Mesendoderm (in vitro differentiated cells): ENCODE data around the gene SEMA7A.

Experiments used
- DNase-seq: peaks from one replicate; pipeline ENCODE4 v3.0.0; 2013
- H2AK5ac ChIP-seq: 2 replicates; pipeline ENCODE4 v1.6.1; 2013; ENCODE audit warnings: low read length, inconsistent platforms
- H2BK120ac ChIP-seq: 2 replicates; pipeline ENCODE4 v1.6.1; 2013; ENCODE audit warnings: low read depth, mild to moderate bottlenecking, low read length, moderate library complexity, mixed read lengths
- H2BK15ac ChIP-seq: replicated peaks from 2 replicates; pipeline ENCODE4 v1.6.1; 2013; ENCODE audit warnings: low read depth, mild to moderate bottlenecking, moderate library complexity
- H2BK5ac ChIP-seq: 2 replicates; pipeline ENCODE4 v1.6.1; 2013; ENCODE audit warnings: low read length, inconsistent platforms
- H3K18ac ChIP-seq: 2 replicates; pipeline ENCODE4 v1.6.1; 2013; ENCODE audit warnings: mild to moderate bottlenecking, low read length, mixed read lengths
- H3K23ac ChIP-seq: one replicate; pipeline ENCODE4 v1.6.1; 2013; ENCODE audit warnings: low read length
- H3K27ac ChIP-seq: 2 replicates; pipeline ENCODE4 v1.5.1; 2013; ENCODE audit warnings: low read depth, mild to moderate bottlenecking, inconsistent platforms, low read length, moderate library complexity
- H3K27me3 ChIP-seq: 2 replicates; pipeline ENCODE4 v1.6.1; 2013; ENCODE audit warnings: low read length, control low read depth, mild to moderate bottlenecking, inconsistent platforms; ENCODE audit not compliant: insufficient read depth, poor library complexity
- H3K36me3 ChIP-seq: 2 replicates; pipeline ENCODE4 v1.6.1; 2013; ENCODE audit warnings: low read length, inconsistent platforms; ENCODE audit not compliant: control insufficient read depth, insufficient read depth
- H3K4ac ChIP-seq: one replicate; pipeline ENCODE4 v1.6.1; 2013; ENCODE audit warnings: low read depth, mild to moderate bottlenecking, low read length, moderate library complexity
- H3K4me1 ChIP-seq: 2 replicates; pipeline ENCODE4 v1.6.1; 2013; ENCODE audit warnings: low read depth, low read length, inconsistent platforms; ENCODE audit not compliant: control insufficient read depth
- H3K4me2 ChIP-seq: 2 replicates; pipeline ENCODE4 v1.6.1; 2013; ENCODE audit warnings: low read length
- H3K4me3 ChIP-seq: 2 replicates; pipeline ENCODE4 v1.5.1; 2013; ENCODE audit warnings: mild to moderate bottlenecking, low read length
- H3K56ac ChIP-seq: one replicate; pipeline ENCODE4 v1.6.1; 2013; ENCODE audit warnings: low read length
- H3K79me1 ChIP-seq: 2 replicates; pipeline ENCODE4 v1.6.1; 2013; ENCODE audit warnings: low read length, inconsistent platforms
- H3K79me2 ChIP-seq: 2 replicates; pipeline ENCODE4 v1.6.1; 2013; ENCODE audit warnings: mild to moderate bottlenecking, low read length; ENCODE audit not compliant: control insufficient read depth, insufficient read depth
- H3K9ac ChIP-seq: 2 replicates; pipeline ENCODE4 v1.6.1; 2013; ENCODE audit warnings: low read length, inconsistent platforms
- H4K5ac ChIP-seq: one replicate; pipeline ENCODE4 v1.6.1; 2013; ENCODE audit warnings: low read length
- H4K8ac ChIP-seq: one replicate; pipeline ENCODE4 v1.6.1; 2013; ENCODE audit warnings: low read depth, mild to moderate bottlenecking, control low read depth, low read length, moderate library complexity
- WGBS: extraction: QIAGEN DNeasy Blood & Tissue Kit; methylation state at CpG from one replicate; pipeline ENCODE4 v1.1.7; 2013; ENCODE audit warnings: low lambda C conversion rate, missing lambda C conversion rate; ENCODE audit not compliant: insufficient coverage; ENCODE audit errors: extremely low coverage; 5-methylcytosine and 5-hydroxymethylcytosine counted together

Gene SEMA7A

GRCh38 chr15:74384566-74384880, 49.2 kb downstream of the SEMA7A start:
- no peak overlapping the region for H3K56ac ChIP-seq
- no peaks in the 10 kb centered on the region for H3K79me2 ChIP-seq
- no peaks in the 10 kb centered on the region for H3K36me3 ChIP-seq
- no peak for DNase-seq
- H2BK15ac ChIP-seq = no peak overlapping the region
- no peak overlapping the region for H4K5ac ChIP-seq
- H3K4me1 ChIP-seq = peaks cover 7% of the 10 kb centered on the region
- H3K79me1 ChIP-seq = no peaks in the 10 kb centered on the region
- H3K18ac ChIP-seq = no peak overlapping the region
- no peak overlapping the region for H2BK120ac ChIP-seq
- WGBS = no CpG with 5 or more reads among the region's 3 CpGs
- H2BK5ac ChIP-seq = no peak overlapping the region
- H3K23ac ChIP-seq = no peak overlapping the region
- H3K4me3 ChIP-seq = no peak overlapping the region
- no peak overlapping the region for H2AK5ac ChIP-seq
- no peak overlapping the region for H3K9ac ChIP-seq
- no peak overlapping the region for H4K8ac ChIP-seq
- H3K27me3 ChIP-seq = no peaks in the 10 kb centered on the region
- no peak overlapping the region for H3K4ac ChIP-seq
- H3K4me2 ChIP-seq = no peak overlapping the region
- H3K27ac ChIP-seq = no peak overlapping the region

GRCh38 chr15:74383695-74384565, 49.8 kb downstream of the SEMA7A start:
- H2BK120ac ChIP-seq = no peak overlapping the region
- H3K79me1 ChIP-seq = no peaks in the 10 kb centered on the region
- no peak overlapping the region for H3K4ac ChIP-seq
- no peak overlapping the region for H2AK5ac ChIP-seq
- H3K18ac ChIP-seq = no peak overlapping the region
- WGBS = no CpG with 5 or more reads among the region's 8 CpGs
- no peak overlapping the region for H3K27ac ChIP-seq
- H3K9ac ChIP-seq = no peak overlapping the region
- no peak overlapping the region for H4K5ac ChIP-seq
- H3K23ac ChIP-seq = no peak overlapping the region
- no peak overlapping the region for H3K4me2 ChIP-seq
- no peaks in the 10 kb centered on the region for H3K27me3 ChIP-seq
- H2BK5ac ChIP-seq = no peak overlapping the region
- H3K4me3 ChIP-seq = no peak overlapping the region
- H3K56ac ChIP-seq = no peak overlapping the region
- no peaks in the 10 kb centered on the region for H3K79me2 ChIP-seq
- H3K4me1 ChIP-seq = peaks cover 3% of the 10 kb centered on the region
- no peaks in the 10 kb centered on the region for H3K36me3 ChIP-seq
- no peak overlapping the region for H4K8ac ChIP-seq
- no peak for DNase-seq
- no peak overlapping the region for H2BK15ac ChIP-seq

GRCh38 chr15:74383286-74383685, 50.5 kb downstream of the SEMA7A start:
- Histone ChIP-seq H2BK120ac (no peak overlapping the region), H3K9ac (no peak overlapping the region), H3K4me2 (no peak overlapping the region)

GRCh38 chr15:74382004-74382816, 51.5 kb downstream of the SEMA7A start:
- no peak overlapping the region for H3K27ac ChIP-seq

More at GRCh38 chr15:74383286-74383685, 50.5 kb downstream of the SEMA7A start:
- no peak overlapping the region for H2AK5ac ChIP-seq
- H3K23ac ChIP-seq = no peak overlapping the region
- no peak overlapping the region for H3K4ac ChIP-seq
- H3K79me2 ChIP-seq = no peaks in the 10 kb centered on the region
- no peak overlapping the region for H2BK5ac ChIP-seq
- DNase-seq = no peak
- H3K79me1 ChIP-seq = no peaks in the 10 kb centered on the region
- H4K8ac ChIP-seq = no peak overlapping the region
- no CpG with 5 or more reads among the region's 4 CpGs for WGBS
- H3K27ac ChIP-seq = no peak overlapping the region
- no peaks in the 10 kb centered on the region for H3K36me3 ChIP-seq
- H3K27me3 ChIP-seq = no peaks in the 10 kb centered on the region
- H4K5ac ChIP-seq = no peak overlapping the region
- no peak overlapping the region for H3K18ac ChIP-seq
- H3K4me3 ChIP-seq = no peak overlapping the region
- peaks cover 3% of the 10 kb centered on the region for H3K4me1 ChIP-seq
- no peak overlapping the region for H2BK15ac ChIP-seq
- no peak overlapping the region for H3K56ac ChIP-seq

GRCh38 chr15:74381481-74381880, 52.3 kb downstream of the SEMA7A start:
- no peak overlapping the region for H4K8ac ChIP-seq
- no peak overlapping the region for H3K9ac ChIP-seq
- H3K56ac ChIP-seq = no peak overlapping the region
- no peak overlapping the region for H3K27ac ChIP-seq
- H4K5ac ChIP-seq = no peak overlapping the region
- H3K4me3 ChIP-seq = no peak overlapping the region
- no peaks in the 10 kb centered on the region for H3K27me3 ChIP-seq
- no peak overlapping the region for H3K4me2 ChIP-seq
- H3K23ac ChIP-seq = no peak overlapping the region
- no peak overlapping the region for H3K18ac ChIP-seq
- H2AK5ac ChIP-seq = no peak overlapping the region
- no peak overlapping the region for H2BK15ac ChIP-seq
- DNase-seq = no peak
- no peaks in the 10 kb centered on the region for H3K79me1 ChIP-seq
- H3K4me1 ChIP-seq = peaks cover 3% of the 10 kb centered on the region
- H3K36me3 ChIP-seq = no peaks in the 10 kb centered on the region
- H2BK120ac ChIP-seq = no peak overlapping the region
- H2BK5ac ChIP-seq = no peak overlapping the region
- no CpG with 5 or more reads among the region's 5 CpGs for WGBS
- H3K4ac ChIP-seq = no peak overlapping the region
- no peaks in the 10 kb centered on the region for H3K79me2 ChIP-seq

More at GRCh38 chr15:74382004-74382816, 51.5 kb downstream of the SEMA7A start:
- Histone ChIP-seq H2BK120ac (no peak overlapping the region), H3K79me1 (no peaks in the 10 kb centered on the region), H4K8ac (no peak overlapping the region), H3K27me3 (no peaks in the 10 kb centered on the region), H2BK15ac (no peak overlapping the region), H3K4me1 (peaks cover 3% of the 10 kb centered on the region), H3K4ac (no peak overlapping the region), H3K79me2 (no peaks in the 10 kb centered on the region), H2BK5ac (no peak overlapping the region), H3K4me3 (no peak overlapping the region), H3K4me2 (no peak overlapping the region), H2AK5ac (no peak overlapping the region), H3K23ac (no peak overlapping the region), H4K5ac (no peak overlapping the region), H3K18ac (no peak overlapping the region), H3K56ac (peak overlapping the region; percentile 15), H3K9ac (no peak overlapping the region), H3K36me3 (no peaks in the 10 kb centered on the region)
- WGBS = no CpG with 5 or more reads among the region's 13 CpGs
- DNase-seq = peak; percentile 88
